Measurements from ENCODE around the gene MPIG6B.

Gene MPIG6B

DNA sequence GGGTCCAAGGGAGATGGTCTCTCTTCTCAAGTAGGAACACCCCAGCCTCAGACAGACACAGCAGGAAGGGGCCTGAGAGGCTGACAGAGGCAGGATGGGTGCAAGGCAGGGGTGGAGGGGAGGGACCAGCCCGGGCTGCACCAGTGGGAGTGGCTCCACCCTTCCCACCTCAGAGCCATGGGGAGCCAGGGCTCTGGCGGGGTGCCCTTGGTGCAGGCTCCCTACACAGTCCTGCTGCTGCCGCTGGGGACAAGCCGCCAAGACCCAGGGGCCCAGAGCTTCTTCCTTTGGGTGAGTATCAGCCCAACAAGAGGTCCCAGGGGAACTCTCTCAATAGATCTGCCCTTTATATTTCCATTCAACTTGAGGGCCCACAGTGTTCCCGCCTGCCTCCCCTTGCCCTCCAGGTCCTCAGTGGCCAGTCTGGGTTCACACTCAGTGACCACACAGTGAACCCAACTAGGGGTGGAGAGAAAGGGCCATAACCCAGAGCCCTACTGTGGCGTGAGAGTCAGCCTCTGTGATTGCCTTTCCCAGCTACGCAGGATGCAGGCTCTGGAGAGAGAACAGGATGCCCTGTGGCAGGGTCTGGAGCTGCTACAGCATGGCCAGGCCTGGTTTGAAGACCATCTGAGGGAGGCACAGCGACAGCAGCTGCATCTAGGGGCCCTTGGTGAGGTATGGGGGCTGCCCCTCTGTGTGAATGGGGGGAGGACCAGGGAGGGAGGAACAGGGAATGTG lies 39.9 kb downstream of the MPIG6B start:
- TF ChIP-seq, protein P1, sequence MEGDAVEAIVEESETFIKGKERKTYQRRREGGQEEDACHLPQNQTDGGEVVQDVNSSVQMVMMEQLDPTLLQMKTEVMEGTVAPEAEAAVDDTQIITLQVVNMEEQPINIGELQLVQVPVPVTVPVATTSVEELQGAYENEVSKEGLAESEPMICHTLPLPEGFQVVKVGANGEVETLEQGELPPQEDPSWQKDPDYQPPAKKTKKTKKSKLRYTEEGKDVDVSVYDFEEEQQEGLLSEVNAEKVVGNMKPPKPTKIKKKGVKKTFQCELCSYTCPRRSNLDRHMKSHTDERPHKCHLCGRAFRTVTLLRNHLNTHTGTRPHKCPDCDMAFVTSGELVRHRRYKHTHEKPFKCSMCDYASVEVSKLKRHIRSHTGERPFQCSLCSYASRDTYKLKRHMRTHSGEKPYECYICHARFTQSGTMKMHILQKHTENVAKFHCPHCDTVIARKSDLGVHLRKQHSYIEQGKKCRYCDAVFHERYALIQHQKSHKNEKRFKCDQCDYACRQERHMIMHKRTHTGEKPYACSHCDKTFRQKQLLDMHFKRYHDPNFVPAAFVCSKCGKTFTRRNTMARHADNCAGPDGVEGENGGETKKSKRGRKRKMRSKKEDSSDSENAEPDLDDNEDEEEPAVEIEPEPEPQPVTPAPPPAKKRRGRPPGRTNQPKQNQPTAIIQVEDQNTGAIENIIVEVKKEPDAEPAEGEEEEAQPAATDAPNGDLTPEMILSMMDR (IDR thresholded peaks at IDR 0.05), result no peak
- Histone ChIP-seq H3K4me3 (no peak overlapping the region), H3K27ac (no peak overlapping the region)
- no peak for DNase-seq (ENCODE audit: low spot score)

DNA sequence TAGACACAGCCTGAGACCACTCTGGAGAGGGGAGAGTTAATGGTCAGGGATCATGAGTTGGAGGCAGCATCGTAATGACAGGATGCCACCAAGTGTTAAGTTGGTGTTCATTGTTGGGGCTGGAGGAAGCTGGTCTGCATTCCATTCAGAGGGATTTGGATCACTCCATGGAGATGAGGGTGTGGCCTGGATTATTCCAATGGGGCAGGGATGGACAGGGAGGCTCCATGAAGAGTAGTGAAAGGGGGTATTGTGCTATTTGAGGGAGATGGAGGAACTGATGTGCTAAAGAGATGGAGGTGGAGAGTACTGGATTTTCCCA lies 40.4 kb downstream of the MPIG6B start:
- H3K4me3 ChIP-seq, result no peak overlapping the region
- H3K27ac ChIP-seq, result no peak overlapping the region
- TF ChIP-seq, protein P1 (IDR thresholded peaks at IDR 0.05), result no peak
- DNase-seq (ENCODE audit: low spot score), result no peak

DNA sequence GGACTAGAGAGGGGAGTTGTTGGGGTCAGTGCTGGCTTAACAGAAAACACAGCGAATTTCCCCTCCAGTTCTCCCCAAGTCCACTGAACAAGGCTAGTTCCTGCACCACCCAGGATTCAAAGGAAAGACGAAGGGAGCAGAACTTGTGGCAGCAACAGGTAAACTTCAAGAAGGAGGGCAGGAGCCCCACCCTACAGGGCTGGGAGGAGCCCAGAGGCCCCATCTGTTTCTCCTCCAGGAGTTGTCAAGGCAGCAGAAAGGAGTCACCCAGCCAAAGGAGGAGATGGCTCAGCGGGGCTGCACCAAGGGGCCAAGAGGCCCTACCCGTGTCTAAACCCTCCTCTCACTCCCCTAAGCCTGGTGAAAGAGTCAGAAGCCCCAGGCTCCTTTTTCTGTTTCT lies 41.0 kb downstream of the MPIG6B start:
- Histone ChIP-seq H3K4me3 (no peak overlapping the region), H3K27ac (no peak overlapping the region)
- TF ChIP-seq, protein P1 (IDR thresholded peaks at IDR 0.05), result no peak
- no peak for DNase-seq (ENCODE audit: low spot score)

DNA sequence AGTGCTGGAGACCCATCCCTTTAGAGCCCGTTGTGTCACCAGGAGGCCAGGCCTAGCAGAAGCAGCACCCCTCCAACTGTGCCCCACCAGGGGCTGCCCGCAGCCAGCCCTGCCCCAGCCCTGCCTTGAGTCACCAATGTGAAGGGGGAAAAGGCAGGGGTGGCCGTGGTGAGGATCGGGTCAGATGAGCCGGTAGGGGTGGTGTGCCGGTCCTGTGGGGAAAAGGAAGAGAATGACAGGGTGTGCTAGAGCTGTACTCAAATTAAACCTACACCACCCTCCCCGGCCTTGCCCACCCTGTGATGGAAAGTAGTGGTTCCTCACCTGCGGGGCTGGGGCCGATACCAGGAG lies 42.4 kb downstream of the MPIG6B start:
- H3K27ac ChIP-seq, result no peak overlapping the region
- no peak overlapping the region for H3K4me3 ChIP-seq
- TF ChIP-seq, protein P1 (IDR thresholded peaks at IDR 0.05), result no peak
- DNase-seq (ENCODE audit: low spot score), result no peak

DNA sequence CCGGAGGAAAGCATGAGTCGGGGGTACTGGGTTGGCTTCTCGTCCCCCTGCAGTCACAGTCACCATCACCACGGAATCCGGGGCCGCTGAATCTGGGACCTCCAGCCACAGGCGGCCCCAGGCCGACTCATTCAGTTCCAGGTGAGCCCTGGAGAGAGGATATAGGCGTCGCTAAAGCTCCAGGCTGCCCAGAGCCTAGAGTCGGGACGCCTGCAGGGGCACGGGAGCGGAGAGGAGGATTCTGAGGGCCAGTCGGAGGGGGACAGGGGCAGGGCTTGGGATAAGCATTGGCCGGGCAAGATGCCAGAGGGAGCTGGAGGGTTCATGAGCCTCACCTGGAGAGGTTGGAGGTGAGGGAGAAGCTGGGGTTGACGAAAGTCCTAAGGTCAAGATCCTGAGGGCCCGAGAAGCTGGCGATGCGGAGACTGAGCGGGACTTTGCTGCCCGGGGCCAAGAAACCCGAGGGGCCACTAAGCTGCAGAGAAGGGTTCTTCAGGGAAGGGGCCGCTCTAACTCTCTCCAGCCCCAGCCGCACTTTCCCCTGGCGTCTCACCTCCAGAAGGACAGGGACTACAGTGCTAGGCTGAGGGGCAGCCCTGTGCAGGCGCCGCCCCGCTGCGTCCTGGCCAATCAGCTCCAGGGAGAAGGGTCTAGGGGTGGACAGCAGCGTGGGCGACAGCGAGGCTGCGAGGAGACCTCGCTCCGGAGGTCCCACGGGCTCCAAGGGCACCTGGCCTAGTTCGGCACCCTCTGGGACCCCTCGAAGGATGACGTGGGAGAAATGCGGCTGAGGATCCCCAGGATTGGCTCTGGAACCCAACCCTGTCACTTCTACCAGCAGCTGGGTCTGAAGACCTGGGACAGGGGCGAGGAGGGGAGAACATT lies 43.0 kb downstream of the MPIG6B start:
- Histone ChIP-seq H3K4me3 (peak overlapping the region; percentile 51), H3K27ac (no peak overlapping the region)
- TF ChIP-seq, protein P1 (IDR thresholded peaks at IDR 0.05), result no peak
- no peak for DNase-seq (ENCODE audit: low spot score)

DNA sequence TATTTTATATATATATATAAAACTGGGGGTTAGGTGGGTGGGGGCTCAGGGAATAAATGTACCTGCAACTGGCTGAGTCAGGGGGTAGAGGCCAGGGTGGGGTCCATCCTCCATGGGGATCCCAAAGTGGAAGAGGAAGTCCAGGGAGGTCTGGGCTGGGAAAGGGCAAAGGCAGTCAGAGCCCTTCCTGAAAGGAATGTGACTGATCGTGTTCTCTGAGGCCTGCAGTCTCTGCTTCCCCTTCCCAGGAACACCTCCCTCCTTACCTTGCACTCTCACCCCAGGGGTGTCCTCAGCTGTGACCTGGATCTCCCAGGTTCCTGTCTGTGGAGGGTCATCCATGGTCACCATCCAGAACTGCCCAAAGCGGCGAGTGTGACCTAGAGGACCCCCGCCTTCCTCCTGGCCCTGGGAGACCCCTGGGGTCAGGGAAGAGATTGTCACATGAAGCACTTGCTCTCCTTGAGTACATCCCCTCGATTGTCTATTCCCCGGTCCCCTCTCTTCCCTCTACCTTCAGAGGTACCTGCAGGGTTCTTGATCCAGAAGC lies 44.0 kb downstream of the MPIG6B start:
- H3K4me3 ChIP-seq, result no peak overlapping the region
- no peak for DNase-seq (ENCODE audit: low spot score)
- no peak overlapping the region for H3K27ac ChIP-seq
- TF ChIP-seq, protein P1 (IDR thresholded peaks at IDR 0.05), result no peak

Data from coronary artery (tissue), 2 donors.